Heart right ventricle (tissue), 16 donors: Measurements from ENCODE around the gene TSPAN5. TPM values are rescaled to one million over a fixed set of nuclear protein-coding genes. Genes with fewer than 3 reads are reported as not detected.

Experiments used
- ATAC-seq, 8 donors: fragments of 200-7000 bp; cut with Tn5 transposase; one replicate each; pipeline ENCODE4 v1.9.1; 2020; ENCODE audit warnings: mild to moderate bottlenecking in 8 of 8, moderate library complexity in 8 of 8, moderate number of reproducible peaks in 1 of 8
- DNase-seq, 2 donors: peaks; one replicate each; pipeline ENCODE4 v3.0.0-alpha.2; 2020
- H3K27ac ChIP-seq, 10 donors: fragments of 200-600 bp; sonication (generic) in 2 of 10; one replicate each; pipeline versions ENCODE4 v1.5.0 to v1.8.0; 2020 to 2022; ENCODE audit warnings: mild to moderate bottlenecking in 3 of 10
- H3K27me3 ChIP-seq, 7 donors: fragments of 200-600 bp; one replicate each; pipeline ENCODE4 v1.8.0; 2021 to 2022; ENCODE audit warnings: mild to moderate bottlenecking in 2 of 7
- H3K36me3 ChIP-seq, 9 donors: fragments of 200-600 bp; sonication (generic) in 1 of 9; one replicate each; pipeline versions ENCODE4 v1.5.0 to v1.8.0; 2020 to 2022; ENCODE audit warnings: mild to moderate bottlenecking in 2 of 9
- H3K4me1 ChIP-seq, 9 donors: fragments of 200-600 bp; sonication (generic) in 1 of 9; one replicate each; pipeline versions ENCODE4 v1.5.0 to v1.8.0; 2020 to 2022; ENCODE audit warnings: mild to moderate bottlenecking in 4 of 9
- H3K4me3 ChIP-seq, 10 donors: fragments of 200-600 bp; sonication (generic) in 2 of 10; one replicate each; pipeline versions ENCODE4 v1.5.0 to v1.8.0; 2020 to 2022; ENCODE audit warnings: mild to moderate bottlenecking in 7 of 10, moderate library complexity in 2 of 10
- H3K9me3 ChIP-seq, 11 donors: fragments of 200-600 bp in 10 of 11; sonication (generic) in 2 of 11; one replicate each; pipeline versions ENCODE4 v1.5.0 to v1.8.0; 2013 to 2022; ENCODE audit warnings: mild to moderate bottlenecking in 2 of 11, control low read depth in 1 of 11, moderate library complexity in 1 of 11
- CTCF ChIP-seq, 9 donors: fragments of 200-600 bp; sonication (generic) in 2 of 9; IDR thresholded peaks; one replicate each; pipeline versions ENCODE4 v1.5.0 to v1.8.0; 2021 to 2022; ENCODE audit warnings: antibody characterized with exemption in 9 of 9, mild to moderate bottlenecking in 5 of 9, moderate library complexity in 1 of 9
- WGBS, 2 donors: extraction: QIAGEN DNeasy Blood & Tissue Kit; methylation state at CpG; one replicate each; pipeline ENCODE4 v1.1.7; 2013; ENCODE audit warnings: inconsistent platforms in 1 of 2; 5-methylcytosine and 5-hydroxymethylcytosine counted together
- intact Hi-C, 10 donors: fragments of 100-400 bp; cut with DNase I; formaldehyde crosslinking; loops; one replicate each; pipeline versions ENCODE4 v1.11.1 to v1.14.2; 2022
- polyA plus RNA-seq, 2 donors: library from polyadenylated mRNA; stranded (reverse); fragments of 200-250 nt; gene quantifications; one replicate each; pipeline ENCODE4 v1.2.3, GENCODE V29; 2013
- total RNA-seq, 10 donors: library from RNA; stranded (reverse); fragmentation: NEBNext Ultra II Directional in 3 of 10; extraction: Animal tissue kit (Norgen Biotek cat#: 25700) in 3 of 10; gene quantifications; one replicate each; pipeline versions ENCODE4 v1.2.1 to v1.2.4, GENCODE V29; 2021 to 2023
- donor health status: Arrhythmogenic right ventricular cardiomyopathy.
- donor health status: ischemic (EF 13 %, LVEDD 7.1; RV severe dilation, severe dysfunction).
- donor health status: healthy with polysubstance abuse.
- donor health status: DM: no; HTN: yes; CAD: no.
- donor health status: DM: no; HTN: no; CAD: no.
- donor health status: ischemic (EF 25% LVEDD 6.9; RV normal size, moderate dysfunction).
- donor health status: ischemic (EF 25% LVEDD 5.7; RV mildly dilated, moderate dysfunction).
- donor health status: healthy.
- donor health status: DM: yes; HTN: yes; CAD: no.
- donor health status: Ischemic cardiomyopathy.
- donor health status: ischemic (EF 35%, LVEDD 5.7; RV mildly dilated, moderate dysfunction).
- donor health status: nonischemic (EF 11% LVEDD 7.7; RV severe dilation, severe dysfunction).
- donor health status: DM: yes; HTN: yes; CAD: no.
- donor health status: PGD.
- donor health status: ischemic (EF 29% LVEDD 5.4; RV normal size, mild dysfunction).
- donor health status: nonischemic (EF 23%, LVEDD 6.1; RV moderate dilation, normal function).

TSPAN5 gene
- total and polyA plus RNA-seq, 12 donors = 0.85 to 6.7 (median 3.8) TPM

- intact Hi-C loops = no loop called here
- TF ChIP-seq CTCF (IDR thresholded peaks at IDR 0.05) = no peak
- H3K27ac ChIP-seq = no peak overlapping the region
- H3K36me3 ChIP-seq = no peaks in the 10 kb centered on the region
- no peak overlapping the region for H3K4me3 ChIP-seq
- no peaks in the 10 kb centered on the region for H3K27me3 ChIP-seq
- 91 to 92% methylated on average over 5 of the region's 5 CpGs for WGBS, 2 donors
- no peak for ATAC-seq
- peaks cover 0 to 11% (median 0%) of the 10 kb centered on the region in 9 donors for H3K4me1 ChIP-seq
- no peak for DNase-seq
- no peaks in the 10 kb centered on the region for H3K9me3 ChIP-seq
Observed at GRCh38 chr4:98641376-98641775, 17.0 kb downstream of the TSPAN5 start.

GRCh38 chr4:98639523-98639922 lies 18.9 kb downstream of the TSPAN5 start:
- TF ChIP-seq CTCF (IDR thresholded peaks at IDR 0.05) = no peak
- intact Hi-C loops = loop anchor here in 1 of 10 donors (10.0 kb wide), 1 partner anchor 175 kb away; no protein-coding TSS in a partner anchor
- 77 to 84% methylated on average over 2 of the region's 2 CpGs for WGBS, 2 donors
- Histone ChIP-seq H3K4me3 (peak overlapping the region in 1 of 10 donors; percentile 16), H3K4me1 (peaks cover 0 to 11% (median 0%) of the 10 kb centered on the region in 9 donors), H3K36me3 (no peaks in the 10 kb centered on the region), H3K27me3 (no peaks in the 10 kb centered on the region), H3K9me3 (no peaks in the 10 kb centered on the region), H3K27ac (peak overlapping the region in 1 of 10 donors; percentile 4)
- ATAC-seq (no peak), DNase-seq (no peak)

- Histone ChIP-seq H3K27me3 (no peaks in the 10 kb centered on the region), H3K4me1 (peaks cover 0 to 11% (median 0%) of the 10 kb centered on the region in 9 donors), H3K36me3 (no peaks in the 10 kb centered on the region), H3K27ac (peak overlapping the region in 1 of 10 donors; percentile 4), H3K9me3 (no peaks in the 10 kb centered on the region), H3K4me3 (peak overlapping the region in 1 of 10 donors; percentile 16)
- no peak for TF ChIP-seq CTCF (IDR thresholded peaks at IDR 0.05)
- WGBS, 2 donors = 92 to 98% methylated on average over 2 of the region's 2 CpGs
- ATAC-seq (no peak), DNase-seq (no peak)
- intact Hi-C loops = loop anchor here in 1 of 10 donors (10.0 kb wide), 1 partner anchor 174 kb away; no protein-coding TSS in a partner anchor
Observed at GRCh38 chr4:98639108-98639507, 19.3 kb downstream of the TSPAN5 start.

- no peak for ATAC-seq
- WGBS, 2 donors = 92% methylated on average over 5 of the region's 5 CpGs
- no peak for DNase-seq
- H3K9me3 ChIP-seq = no peaks in the 10 kb centered on the region
- TF ChIP-seq CTCF (IDR thresholded peaks at IDR 0.05) = no peak
- H3K27me3 ChIP-seq = no peaks in the 10 kb centered on the region
- no peaks in the 10 kb centered on the region for H3K36me3 ChIP-seq
- H3K4me1 ChIP-seq = peaks cover 0 to 9% (median 0%) of the 10 kb centered on the region in 9 donors
- H3K27ac ChIP-seq = no peak overlapping the region
- no peak overlapping the region for H3K4me3 ChIP-seq
- intact Hi-C loops = loop anchor here in 1 of 10 donors (10.0 kb wide), 1 partner anchor 174 kb away; no protein-coding TSS in a partner anchor
Observed at GRCh38 chr4:98638661-98639060, 19.8 kb downstream of the TSPAN5 start.
